GM21526 (cell line): ENCODE results near the gene DDX42.

Source experiments
- ATAC-seq: cut with Tn5 transposase; IDR thresholded peaks from one replicate; pipeline ENCODE4 v1.9.1; 2021; ENCODE audit warnings: moderate library complexity; ENCODE audit not compliant: unreplicated experiment, low FRiP score

DDX42 gene

DNA sequence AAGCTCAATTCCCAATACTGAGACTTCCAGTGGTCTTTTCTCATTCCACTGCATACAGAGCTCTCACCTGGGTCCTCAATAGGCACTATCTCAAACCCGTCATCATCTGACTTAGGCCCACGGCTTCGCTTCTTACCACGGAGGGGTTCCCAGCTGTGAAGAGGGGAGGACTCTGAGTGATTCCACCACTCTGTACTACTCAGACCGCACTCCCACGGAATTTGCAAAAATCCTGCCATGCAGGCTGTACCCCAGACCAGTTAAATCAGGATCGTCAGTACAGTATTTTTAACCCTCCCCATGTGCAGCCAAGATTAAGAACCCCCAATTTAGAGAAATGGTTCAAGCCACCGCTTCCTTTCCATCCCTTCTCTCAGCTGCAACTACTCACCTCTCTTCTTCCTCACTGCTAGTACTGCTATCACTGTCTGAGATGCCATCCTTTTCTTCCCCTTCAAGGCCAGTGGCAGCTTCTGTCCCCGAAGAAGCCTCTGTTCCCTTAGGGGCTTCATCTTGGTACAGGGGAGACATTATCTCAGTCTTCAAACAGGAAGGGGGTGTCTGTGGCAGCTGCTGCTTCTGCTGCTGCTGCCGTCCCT lies 47.1 kb downstream of the DDX42 start:
- no peak for ATAC-seq

DNA sequence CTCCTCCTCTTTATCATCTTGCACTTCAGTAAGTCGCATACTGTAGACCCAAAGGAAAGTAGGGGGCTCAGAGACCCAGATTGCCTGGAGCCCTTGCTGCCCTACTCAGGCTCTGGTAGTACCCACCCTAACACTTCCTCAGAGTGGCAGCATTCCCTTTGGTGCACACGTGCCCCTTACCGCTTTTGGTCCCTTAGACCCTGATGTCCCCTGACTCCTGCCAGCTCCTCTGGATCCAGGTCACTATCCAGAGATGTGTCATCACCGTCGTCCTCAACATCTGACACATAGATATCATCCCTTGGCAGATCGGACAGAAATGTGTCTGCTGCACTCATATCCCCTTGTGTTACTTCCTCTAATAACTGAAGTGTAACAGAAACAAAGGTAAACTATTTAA lies 47.8 kb downstream of the DDX42 start:
- ATAC-seq = no peak

DNA sequence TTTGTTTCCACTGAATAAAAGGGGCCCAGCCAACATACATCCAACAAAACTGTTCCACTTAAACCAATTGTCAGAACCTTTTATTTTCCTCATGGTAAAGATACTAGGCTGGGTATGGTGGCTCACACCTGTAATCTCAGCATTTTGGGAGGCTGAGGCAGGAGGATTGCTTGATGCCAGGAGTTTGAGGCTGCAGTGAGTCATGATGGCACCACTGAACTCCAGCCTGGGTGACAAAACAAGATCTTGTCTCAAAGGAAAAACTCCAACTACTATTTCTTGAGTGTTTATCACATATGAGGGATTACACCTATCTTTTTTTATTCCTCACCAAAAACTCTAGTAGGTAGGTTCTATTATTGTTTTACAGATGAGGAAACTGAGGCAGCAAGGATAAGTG lies 48.6 kb downstream of the DDX42 start:
- ATAC-seq = no peak

DNA sequence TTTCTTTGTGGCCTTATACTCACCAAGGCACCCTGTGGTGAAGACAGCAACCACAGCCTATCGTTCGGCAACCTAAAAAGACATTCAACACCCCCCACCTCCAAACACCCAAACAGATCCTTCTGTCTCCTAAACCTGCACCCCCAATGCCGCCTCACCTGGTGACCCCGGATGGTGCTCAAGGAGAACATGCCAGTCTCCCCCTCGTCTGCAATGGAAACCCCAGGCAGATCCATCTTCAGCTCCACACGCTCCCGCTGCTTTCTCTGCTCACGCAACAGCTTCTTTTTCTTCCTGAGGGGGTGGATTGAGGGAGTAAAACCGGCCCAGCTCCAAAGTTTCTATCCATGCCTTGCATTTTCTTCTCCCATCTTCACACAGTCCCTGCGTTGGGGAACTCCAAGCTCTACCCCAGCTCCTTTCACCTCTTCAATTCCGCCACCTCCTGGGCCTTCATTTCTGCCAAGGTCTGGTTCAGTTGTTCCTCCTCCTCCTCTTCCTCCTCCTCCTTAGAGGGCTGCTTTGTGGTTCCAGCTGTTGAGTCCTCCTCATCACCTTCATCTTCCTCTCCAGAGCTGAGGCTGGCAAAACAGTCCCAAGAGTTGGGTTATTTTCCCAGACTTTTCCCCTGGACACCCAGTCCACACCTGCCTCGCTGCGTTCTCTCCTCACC lies 49.8 kb downstream of the DDX42 start:
- ATAC-seq = no peak

DNA sequence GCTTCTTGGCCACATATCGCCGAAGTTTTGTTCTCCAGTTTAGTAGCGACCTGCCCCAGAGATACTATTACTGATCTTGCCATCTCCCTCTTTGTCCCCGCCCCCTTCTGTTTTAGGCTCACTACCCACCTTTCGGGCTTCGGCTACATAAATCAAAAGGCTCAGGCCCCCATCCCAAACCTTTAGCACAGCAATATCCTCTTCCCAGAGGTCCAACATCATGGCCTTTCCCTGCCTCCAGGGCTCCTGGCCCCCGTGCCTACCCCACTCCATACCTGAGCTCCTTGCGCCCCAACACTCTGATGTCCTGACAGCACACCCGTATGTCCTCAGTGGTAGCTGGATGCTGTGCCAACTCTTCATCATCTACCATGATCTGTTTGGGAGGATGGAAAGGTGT lies 50.4 kb downstream of the DDX42 start:
- no peak for ATAC-seq

DNA sequence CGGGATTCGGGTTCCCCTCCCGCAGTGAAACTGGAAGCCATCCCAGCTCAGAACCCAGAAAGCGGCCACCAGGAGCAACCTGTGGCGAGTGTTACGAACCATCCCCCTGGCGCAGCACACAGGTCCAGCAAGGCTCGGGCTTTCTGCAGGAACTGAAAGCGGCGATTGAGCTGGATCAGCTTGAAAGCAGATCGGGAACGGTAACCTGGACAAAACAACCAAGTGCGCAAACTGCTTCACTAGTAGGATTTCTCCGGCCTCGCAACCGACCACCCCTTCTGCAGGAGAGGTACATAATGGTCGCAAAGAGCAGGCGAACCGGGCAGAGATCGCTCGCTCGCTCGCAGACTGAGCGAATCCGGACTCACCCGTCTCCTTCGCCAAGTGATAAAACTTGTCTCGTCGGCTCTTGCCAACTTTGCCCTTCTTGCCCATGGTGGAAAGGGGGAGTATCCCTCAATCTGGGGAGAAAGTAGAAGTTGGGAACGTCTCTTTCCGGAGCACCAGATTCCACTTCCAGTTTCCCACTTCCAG lies 52.6 kb downstream of the DDX42 start:
- ATAC-seq = no peak

DNA sequence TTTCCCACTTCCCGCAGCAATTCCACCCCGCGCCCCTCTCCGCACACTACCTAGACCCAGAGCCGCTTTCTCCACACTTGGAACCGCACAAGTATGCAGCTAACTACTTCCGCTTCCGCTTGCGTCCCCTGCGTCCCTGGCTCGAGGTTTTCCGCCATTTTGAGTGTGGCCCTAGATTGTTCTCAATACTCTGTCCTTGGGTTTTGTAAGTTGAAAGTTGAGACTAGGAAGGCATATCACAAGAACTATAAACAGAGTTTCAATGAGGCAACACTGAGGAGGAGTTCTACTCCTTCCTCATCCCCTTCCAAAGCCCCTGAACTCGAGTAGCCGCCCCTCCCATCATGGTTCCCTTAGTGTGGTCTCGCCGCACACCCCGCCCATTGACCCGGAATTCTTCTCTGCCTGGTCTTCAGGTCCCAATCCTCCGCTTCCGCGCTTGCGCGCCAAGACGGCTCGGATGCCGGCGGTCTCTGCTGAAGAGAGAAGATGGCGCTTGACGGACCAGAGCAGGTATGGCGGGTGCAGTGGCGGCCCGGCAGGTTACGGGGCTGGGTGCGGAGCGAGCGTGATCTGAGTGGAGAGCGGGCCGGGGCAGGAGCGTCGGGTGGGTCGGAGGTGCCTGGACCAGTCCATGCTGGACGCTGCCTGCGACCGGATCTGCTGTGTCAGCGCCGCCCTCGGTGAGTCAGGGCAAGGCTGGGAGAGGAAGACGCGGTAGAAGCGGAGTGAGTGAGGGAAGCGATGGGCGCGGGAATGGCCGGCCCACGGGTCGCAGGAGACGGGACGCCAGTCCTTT lies 53.2 kb downstream of the DDX42 start, which contains the start of the genes FTSJ3 and PSMC5:
Gene FTSJ3, minus strand, starts transcription at position 662 of the 799 bp plus-strand sequence. CDS start 761 bp downstream, outside the sequence.
Gene PSMC5, plus strand, starts transcription at position 430 of the 799 bp plus-strand sequence. Its CDS starts 60 bp downstream, at position 490.
- peak; percentile 65 for ATAC-seq

DNA sequence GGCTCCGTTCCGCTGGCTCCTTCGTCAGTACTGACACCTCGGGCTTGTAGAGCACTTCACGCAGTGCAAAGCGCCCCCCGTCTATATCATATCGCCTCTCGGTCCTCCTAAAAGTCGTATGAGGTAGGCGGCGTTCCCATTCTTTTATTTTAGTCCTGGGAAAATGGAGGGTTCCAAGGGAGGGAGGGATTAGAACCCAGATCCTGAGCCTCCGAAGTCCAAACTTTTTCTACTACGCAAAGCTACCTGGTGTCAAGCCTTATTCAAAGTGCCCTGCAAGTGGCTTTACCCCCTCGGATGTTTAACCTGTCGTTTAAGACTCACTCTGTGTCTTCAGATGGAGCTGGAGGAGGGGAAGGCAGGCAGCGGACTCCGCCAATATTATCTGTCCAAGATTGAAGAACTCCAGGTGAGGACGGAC lies 53.8 kb downstream of the DDX42 start:
- no peak for ATAC-seq

DNA sequence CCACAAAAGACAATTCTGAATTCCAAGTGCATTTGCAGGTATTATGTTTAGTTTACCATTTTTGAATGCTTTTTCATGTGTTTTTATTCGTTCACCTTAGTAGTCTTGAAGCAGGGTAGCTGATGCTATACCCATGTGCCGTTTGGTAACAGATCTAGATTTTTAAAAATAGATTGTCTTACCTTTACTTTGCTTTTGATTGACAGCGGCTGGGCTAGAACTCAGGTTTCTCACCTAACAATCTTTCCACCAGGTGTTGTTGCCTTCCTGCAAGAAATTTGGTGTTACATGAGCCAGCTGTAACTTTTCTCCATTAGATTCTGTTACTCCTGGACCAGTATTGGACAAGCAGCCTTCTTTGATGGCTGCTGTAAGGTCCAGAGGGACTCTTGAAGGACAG lies 55.0 kb downstream of the DDX42 start:
- ATAC-seq = no peak

DNA sequence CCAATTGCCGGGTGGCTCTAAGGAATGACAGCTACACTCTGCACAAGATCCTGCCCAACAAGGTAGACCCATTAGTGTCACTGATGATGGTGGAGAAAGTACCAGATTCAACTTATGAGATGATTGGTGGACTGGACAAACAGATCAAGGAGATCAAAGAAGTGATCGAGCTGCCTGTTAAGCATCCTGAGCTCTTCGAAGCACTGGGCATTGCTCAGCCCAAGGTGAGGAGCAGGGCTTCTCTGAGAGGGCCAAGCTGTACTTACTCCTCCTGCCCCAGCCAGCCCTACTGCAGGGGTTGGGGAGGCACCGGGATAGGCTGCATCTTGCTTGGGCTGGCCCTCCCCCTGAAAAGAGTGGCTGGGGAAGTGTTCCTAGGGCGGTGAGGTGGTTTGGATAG lies 56.3 kb downstream of the DDX42 start:
- no peak for ATAC-seq

DNA sequence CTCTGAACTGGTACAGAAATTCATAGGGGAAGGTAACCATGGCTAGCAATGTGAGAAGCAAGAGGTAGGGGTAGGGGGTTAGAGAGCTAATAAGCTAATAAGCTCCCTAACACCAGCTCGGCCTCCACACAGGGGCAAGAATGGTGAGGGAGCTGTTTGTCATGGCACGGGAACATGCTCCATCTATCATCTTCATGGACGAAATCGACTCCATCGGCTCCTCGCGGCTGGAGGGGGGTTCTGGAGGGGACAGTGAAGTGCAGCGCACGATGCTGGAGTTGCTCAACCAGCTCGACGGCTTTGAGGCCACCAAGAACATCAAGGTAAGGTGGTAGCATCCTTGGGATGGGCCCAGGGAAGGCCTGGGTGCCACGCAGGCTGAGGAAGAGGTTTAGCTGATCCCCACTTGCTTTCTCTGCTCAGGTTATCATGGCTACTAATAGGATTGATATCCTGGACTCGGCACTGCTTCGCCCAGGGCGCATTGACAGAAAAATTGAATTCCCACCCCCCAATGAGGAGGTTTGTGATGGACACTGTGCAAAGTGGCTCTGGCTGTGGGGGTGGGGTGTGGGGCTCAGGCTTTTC lies 57.0 kb downstream of the DDX42 start:
- no peak for ATAC-seq

DNA sequence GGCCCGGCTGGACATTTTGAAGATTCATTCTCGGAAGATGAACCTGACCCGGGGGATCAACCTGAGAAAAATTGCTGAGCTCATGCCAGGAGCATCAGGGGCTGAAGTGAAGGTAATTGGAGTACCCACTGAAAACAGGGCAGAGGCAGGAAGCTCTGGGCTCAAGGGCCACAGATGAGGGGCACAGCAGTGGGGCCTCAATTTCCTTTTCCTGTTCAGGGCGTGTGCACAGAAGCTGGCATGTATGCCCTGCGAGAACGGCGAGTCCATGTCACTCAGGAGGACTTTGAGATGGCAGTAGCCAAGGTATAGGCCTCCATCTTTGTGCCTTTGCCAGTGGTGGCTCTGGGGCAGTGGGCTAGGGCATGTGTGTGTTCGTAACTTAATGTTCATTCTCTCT lies 57.5 kb downstream of the DDX42 start:
- ATAC-seq = no peak

DNA sequence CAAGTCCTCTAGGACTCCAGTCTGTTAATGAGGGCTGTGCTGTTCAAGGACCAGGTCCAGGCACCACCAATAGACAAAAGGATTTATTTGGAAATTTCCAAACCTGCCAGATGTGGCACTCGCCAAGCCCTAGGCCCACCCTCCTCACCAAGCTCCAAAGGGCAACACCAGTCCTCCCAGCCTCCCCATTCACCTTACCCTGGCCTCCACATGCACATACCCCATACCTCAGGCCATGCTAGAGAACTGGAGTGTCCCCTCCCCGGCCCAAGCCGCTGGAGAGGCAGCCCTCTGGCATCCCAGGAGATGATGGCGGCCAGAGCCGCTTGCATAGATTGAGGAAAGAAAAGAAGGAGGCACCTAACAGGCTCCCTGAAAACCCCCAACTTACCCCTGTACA lies 58.0 kb downstream of the DDX42 start:
- no peak for ATAC-seq

DNA sequence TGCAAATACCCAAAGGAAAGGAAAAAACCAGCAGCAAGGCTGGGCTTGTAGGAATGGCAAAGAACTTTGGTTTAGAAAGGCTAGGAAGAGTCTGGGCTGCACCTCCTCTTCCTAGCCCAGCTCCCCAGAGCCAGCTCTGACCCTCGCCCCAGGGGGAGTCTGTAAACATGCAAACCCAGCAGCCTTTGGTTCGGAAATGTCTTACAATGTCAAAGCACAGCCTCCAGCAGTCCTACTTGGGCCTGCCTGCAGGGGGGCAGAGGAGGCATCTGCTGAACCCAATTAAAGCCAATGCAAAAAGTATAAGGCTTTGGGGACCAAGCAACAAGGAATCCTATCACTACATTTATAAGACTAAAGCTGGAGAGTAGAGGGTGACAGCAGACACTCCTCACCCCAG lies 58.5 kb downstream of the DDX42 start:
- ATAC-seq = no peak

DNA sequence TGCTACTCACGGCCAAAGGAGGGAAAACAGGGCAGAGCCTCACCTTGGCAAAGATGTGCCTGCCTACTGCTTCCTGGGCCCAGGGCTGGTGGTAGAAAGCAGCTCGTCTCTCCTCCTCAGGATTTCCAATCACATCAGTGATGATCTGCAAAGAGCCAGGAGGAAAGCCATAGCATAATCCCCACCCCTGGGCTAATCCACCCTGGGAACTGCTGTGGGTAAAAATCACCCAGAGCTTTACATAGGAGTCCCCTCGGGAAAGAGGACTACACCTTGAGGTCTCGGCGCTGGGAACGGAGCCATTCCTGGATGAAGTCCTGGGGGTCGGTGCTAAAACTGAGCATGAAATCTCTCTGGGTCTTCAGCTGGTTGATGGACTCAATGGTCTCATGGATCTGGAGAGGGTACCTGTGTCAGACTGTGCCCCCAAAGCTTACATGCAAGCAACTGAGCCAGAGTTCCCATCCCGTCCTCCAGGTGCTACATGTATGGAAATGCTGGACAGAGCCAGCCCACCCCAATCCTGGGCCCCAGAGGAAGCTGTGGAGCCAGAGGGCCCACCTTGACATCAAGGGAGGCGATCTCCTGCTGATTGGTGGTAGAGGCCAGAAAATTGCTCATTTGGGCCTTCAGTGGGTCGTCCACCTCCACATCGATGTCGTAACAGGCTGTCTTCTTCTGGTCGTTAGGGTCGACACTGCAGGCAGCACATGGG lies 59.2 kb downstream of the DDX42 start:
- ATAC-seq = no peak

DNA sequence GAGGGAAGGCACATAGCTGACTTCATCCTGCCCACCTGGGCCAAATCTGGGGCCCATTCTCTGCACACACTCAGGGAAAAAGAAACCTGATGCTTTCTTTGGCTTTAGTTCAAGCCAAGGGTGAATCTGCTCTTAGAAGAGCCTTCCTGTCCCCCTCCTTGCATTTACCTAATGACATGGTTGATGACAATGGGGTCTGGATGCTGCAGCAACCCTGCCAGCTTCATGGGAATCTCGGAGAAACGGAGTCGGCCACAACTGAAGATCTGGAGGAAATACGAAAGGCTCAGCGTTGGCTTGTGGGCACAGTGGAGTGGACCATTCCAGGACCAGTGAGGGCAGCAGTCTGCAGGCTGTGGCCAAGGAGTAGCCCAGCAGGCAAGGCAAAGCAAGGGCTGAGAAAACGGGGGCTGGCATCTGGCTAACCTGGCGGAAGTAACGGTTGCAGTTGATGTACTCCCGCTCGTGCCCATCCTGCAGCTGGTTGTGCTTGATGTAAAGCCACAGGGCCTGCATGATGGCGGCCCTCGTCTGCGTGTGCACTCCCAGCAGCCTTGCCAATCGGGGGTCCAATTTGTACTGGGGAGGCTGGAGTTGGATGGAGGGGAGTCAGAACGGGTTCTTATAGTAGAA lies 59.9 kb downstream of the DDX42 start:
- no peak for ATAC-seq

DNA sequence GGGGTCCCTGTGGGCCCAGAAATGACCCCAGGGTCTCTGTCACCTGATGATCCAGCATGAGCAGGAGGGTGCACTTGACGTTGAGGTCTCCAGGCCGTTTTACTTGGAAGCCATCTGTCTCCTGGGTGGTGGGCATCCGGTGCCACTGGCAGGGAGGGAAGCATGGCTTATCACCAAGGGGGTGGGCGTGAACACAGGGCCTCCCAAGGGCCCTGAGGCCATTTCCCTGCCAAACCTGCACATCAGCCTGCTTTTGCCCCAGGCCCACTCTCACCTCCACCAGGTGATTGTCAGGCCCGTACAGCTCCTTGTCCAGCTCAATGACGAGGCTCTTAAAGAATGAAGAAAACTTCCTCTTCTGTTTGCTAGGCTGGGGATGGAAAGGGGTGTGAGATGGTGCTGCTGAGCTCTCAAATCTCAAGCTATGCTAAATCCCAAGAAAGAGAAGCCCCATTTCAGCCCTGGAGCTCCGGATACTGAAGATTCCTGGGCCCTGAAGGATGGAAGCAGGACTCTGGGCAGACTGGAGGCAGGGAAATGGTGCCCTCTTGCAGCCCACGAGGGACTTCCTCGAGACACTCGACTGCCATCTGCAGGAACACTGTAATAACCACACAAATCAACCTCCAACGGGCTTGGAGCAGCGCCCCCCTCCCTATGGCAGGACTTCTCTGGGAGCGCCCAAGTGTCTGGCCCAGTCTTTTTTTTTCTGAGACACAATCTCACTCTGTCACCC lies 60.6 kb downstream of the DDX42 start:
- ATAC-seq = no peak

DNA sequence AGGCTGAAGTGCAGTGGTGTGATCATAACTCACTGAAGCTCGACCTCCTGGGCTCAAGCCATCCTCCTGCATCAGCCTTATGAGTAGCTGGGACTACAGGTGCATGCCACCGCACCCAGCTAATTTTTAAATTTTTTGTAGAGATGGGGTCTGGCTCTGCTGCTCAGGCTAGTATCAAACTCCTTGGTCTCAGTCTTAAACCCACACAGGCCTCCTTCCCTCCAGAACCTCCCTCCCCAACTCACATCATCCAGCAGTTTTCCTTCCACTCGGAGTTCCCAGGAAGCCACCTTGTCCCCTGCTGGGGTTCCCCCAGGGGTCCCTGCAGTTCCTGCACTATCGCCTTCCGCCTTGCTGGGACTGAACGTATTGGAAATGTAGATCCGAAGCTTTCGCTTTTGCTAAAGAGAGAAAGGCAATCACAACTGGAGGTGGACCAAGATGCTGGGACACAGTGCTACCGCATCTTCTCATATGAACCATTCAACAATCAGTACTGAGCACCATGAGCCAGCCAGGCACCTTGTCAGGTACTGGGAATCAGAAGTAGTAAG lies 61.3 kb downstream of the DDX42 start:
- no peak for ATAC-seq

DNA sequence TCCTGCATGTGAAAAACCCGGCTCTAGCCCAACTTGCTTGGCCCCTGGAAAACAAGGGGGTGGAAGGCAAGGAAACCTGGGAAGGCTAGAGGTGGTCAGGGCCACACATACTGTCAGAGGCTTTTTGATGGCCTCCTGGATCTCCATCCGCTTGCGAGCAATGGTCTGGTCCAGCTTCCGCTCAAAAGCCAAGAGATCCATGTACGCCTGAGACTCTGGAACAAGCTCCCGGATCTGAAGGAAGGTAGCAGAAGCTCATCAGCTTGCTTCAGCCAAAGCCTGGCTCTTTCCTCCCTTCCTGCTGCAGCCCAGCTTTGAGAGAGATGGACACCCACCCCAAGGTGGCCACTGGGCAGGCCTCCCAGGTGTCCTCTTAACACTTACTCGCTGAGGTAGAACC lies 62.8 kb downstream of the DDX42 start:
- no peak for ATAC-seq
